HG03280 (cell line): ENCODE data around the gene TRIML1.
"Not testable (repeated sequence)": the region's sequence is repeated elsewhere in the genome, so short reads cannot be mapped to it uniquely, and the experiment has no call there.

Experiments
- ATAC-seq: cut with Tn5 transposase; IDR thresholded peaks from one replicate; pipeline ENCODE4 v1.9.1; 2021; ENCODE audit warnings: mild to moderate bottlenecking, moderate library complexity; ENCODE audit not compliant: unreplicated experiment

Gene TRIML1

DNA sequence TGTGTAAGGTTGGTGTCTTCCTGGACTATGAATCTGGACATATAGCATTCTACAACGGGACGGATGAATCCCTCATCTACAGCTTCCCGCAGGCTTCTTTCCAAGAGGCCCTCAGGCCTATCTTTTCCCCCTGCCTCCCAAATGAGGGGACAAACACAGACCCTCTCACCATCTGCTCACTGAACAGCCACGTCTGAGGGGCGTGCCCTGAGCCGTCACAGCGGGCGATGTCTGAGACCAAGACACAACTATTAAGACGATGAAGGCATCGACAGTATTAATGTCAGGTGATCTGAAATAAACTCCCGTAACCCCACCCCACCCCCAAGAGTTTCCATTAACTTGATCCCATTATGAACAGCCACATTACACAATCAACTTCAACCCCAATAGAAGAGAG lies 7.9 kb downstream of the TRIML1 start:
- ATAC-seq, result no peak

DNA sequence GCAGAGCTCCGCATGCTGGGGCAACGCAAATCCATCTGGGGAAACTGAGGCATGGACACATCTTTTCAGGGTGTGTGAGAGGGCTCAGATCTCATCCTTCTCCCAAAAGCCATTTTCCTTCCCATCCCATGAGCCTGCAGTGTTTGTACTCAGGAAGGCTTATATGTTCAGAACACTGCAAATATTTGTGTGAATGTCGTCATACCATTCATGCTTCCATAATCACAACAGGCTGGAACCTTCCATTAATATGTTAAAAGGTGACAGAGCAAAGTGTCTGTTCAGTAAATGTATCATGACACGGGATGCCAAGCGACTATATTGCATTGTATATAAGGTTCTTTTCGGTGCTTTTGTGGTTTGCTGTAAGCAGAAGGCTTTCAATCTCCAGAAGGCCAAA lies 8.5 kb downstream of the TRIML1 start:
- ATAC-seq, result no peak

- no peak for ATAC-seq
Observed at GRCh38 chr4:188154668-188155405, 15.6 kb downstream of the TRIML1 start.

- no peak for ATAC-seq
Observed at GRCh38 chr4:188158336-188158735, 19.1 kb downstream of the TRIML1 start.

DNA sequence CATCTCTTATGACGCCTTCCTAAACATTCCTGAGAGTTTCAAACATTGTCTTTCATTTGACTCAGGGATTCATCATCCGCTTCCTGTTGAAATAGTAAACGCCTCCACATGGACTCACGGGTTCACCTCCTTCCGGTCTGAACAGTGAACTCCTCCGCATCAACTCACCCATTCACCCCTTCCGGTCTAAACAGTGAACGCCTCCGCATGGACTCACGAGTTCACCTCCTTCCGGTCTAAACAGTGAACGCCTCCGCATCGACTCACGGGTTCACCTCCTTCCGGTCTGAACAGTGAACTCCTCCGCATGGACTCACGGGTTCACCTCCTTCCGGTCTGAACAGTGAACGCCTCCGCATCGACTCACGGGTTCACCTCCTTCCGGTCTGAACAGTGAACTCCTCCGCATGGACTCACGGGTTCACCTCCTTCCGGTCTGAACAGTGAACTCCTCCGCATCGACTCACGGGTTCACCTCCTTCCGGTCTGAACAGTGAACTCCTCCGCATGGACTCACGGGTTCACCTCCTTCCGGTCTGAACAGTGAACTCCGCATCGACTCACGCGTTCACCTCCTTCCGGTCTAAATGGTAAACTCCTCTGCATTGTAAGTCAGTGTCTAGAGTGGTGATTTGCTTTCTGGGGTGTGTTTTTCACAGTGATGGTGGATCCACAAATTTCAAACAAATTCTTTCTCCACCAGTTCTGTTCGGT lies 20.4 kb downstream of the TRIML1 start:
- ATAC-seq, result not testable (repeated sequence)

GRCh38 chr4:188160406-188160805 lies 21.2 kb downstream of the TRIML1 start:
- no peak for ATAC-seq

DNA sequence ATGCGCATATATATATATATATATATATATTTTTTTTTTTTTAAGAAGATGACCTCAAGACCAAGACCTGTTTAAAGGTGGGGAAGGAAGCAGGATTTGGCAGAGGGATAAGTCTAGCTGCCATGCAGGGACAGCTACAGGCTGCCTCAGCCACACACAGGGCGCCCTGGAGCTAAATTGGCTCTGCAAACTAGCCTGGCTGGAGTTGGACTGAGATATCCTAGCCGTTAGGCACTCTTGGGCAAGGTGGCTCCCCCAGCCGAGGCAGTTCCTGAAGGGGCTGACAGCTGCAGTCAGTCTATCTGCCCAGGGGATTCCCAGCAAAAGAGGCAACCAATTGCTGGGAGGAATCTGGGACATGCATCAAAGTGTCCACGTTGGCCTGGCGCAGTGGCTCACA lies 21.9 kb downstream of the TRIML1 start:
- ATAC-seq, result no peak

DNA sequence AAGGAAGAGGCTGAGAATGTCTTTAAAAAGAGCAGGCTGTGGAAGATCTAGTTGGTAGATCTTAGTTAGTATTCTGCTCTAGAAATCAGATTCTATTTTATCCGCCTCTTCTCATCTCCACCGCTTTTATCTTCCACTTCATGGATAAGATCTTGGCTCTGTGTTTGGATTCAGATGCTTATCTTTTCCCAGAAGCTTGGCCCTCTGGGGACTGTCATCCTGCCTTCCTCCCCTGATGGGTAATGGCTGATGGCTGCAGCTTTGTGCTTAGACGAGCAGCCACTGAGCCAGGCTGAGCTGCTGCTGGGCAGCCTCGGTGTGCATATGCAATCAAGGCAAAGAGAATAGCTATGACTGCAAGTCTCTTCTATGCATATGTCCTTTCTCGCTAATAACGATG lies 23.5 kb downstream of the TRIML1 start:
- ATAC-seq, result no peak

- no peak for ATAC-seq
Observed at GRCh38 chr4:188168726-188169373, 29.6 kb downstream of the TRIML1 start.

DNA sequence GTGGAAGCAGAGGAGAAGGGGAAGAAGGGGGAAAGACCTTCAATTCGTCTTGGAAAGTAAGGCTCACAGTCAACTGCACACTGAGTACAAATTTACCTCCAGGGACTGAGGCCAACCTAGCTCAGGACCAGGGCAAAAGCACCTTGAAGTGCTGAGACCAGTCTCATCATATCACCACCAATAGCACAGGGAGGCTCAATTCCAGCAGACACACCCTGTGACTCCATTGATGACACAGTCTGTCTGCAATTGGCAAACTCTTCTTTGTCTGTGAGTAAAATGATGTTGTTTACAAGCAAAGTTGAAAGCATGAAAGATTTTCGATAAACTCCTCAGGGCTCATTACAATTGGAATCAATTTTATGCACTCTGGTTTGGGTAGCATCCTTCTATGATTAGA lies 32.3 kb downstream of the TRIML1 start:
- ATAC-seq, result no peak

DNA sequence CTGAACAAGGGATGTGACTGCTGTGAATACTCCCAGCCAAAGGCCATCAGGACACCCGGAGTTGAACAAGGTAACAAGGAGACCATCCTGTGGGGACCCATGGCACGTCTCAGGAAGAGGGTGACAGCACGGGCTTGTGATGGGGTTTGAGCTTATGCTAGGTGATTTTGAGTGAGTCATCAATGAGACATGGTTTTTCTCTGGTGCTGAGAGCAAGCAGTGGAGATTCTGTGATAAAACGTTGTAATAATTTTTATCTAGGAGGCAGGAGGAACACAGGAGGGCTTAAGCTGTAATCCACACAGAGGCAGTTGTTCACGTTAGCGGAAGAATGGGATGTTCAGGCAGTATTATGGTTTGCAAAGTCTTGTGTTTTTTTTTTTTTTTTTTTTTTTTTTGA lies 36.0 kb downstream of the TRIML1 start:
- no peak for ATAC-seq

GRCh38 chr4:188177997-188178675 lies 38.9 kb downstream of the TRIML1 start:
- no peak for ATAC-seq

DNA sequence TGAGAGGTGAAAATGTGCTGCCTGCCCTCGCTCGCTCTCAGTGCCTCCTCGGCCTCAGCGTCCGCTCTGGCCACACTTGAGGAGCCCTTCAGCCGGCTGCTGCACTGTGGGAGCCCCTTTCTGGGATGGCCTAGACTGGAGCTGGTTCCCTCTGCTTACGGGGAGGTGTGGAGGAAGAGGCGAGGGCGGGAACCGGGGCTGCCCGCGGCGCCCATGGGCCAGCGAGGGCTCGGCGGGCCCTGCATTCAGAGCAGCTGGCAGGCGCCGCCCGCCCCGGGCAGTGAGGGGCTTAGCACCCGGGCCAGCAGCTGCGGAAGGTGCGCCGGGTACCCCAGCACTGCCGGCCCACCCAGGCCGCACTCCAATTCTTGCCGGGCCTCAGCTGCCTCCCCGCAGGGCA lies 39.6 kb downstream of the TRIML1 start:
- no peak for ATAC-seq

DNA sequence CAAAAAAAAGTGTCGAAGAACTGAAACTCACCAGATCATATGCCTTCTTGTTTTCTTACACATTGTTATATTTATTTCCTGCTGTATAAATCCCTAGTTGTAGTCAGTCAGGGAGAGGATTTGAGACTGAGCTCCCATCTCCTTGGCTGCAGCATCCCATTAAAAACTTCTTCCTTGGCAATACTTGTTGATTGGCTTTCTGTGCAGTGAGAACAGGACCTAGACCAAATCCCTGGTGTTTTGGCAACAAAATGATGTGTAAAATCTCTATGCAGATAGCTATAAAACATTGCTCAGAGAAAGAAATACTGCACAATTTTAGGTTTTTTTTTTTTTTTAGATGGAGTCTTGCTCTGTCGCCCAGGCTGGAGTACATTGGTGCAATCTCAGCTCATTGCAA lies 47.9 kb downstream of the TRIML1 start:
- no peak for ATAC-seq

- no peak for ATAC-seq
Observed at GRCh38 chr4:188190461-188190860, 51.2 kb downstream of the TRIML1 start.

DNA sequence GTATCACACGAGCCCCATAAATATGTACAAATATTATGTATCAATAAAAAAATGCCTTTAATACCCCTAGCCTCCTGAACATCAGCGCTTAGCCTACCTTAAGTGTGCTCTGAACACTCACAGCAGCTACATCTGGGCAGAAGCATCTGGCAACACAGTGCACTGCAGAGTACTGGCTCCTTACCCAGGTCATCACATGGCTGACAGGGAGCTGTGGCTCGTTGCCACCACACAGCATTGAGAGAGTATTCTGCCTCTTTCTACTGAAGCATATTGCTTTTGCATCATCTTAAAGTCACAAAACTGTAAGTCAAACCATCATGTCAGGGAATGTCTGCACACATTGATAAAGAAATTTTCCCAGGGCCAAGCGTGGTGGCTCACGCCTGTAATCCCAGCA lies 55.2 kb downstream of the TRIML1 start:
- no peak for ATAC-seq

GRCh38 chr4:188195389-188195985 lies 56.2 kb downstream of the TRIML1 start:
- no peak for ATAC-seq

DNA sequence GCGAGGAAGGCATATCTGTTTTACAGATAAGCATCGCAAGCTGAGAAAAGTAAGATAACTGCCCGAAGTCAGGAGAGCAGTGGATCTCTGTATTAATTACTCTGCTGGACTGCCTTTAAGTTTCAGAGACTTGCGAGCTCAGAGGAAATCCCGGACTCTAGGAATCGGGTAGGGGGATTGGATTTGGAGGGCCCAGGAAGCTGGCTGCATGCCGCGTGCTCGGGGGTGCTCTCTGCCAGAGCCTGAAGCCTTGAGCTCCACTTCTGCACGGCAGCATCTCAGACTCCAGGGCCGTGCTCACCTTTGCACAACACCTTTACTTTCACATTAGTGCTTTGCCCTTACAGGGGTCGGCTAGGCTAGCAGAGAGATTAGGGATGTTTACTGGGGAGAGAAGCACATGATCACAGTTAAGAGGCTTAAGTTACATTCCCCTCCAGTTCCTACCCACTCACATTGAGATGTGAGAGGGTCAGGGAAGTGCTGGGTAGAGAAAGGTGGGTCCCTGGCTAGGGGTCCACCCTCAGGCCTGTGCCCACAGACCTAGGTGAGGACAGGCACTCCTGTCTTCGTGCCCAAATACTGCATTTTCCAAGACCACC lies 57.0 kb downstream of the TRIML1 start:
- ATAC-seq, result no peak
